ENCODE results near the gene SLC7A5. TPM values are rescaled to one million over a fixed set of nuclear protein-coding genes. Genes with fewer than 3 reads are reported as not detected.

Gene SLC7A5
- total and polyA plus RNA-seq, 2 of the 13 experiments (the other 11 are each of a cell fraction or from before 2014, with no cell fraction given): 79.6 to 155 TPM

- TF ChIP-seq HOXA3 (CRISPR knock-in tag; IDR thresholded peaks at IDR 0.05) (peak; percentile 73; the same call in 1 of the 2 replicates), ZBTB8A (CRISPR knock-in tag; IDR thresholded peaks at IDR 0.05; ENCODE audit: borderline replicate concordance, low read depth) (no peak), NCOR1 (IDR thresholded peaks at IDR 0.05; ENCODE audit: borderline replicate concordance, low read length) (no peak), CBFB (CRISPR knock-in tag; IDR thresholded peaks at IDR 0.05) (no peak), TFE3 (CRISPR knock-in tag; IDR thresholded peaks at IDR 0.05) (no peak; the same call in 1 of the 2 replicates), ZBTB7A (CRISPR knock-in tag; IDR thresholded peaks at IDR 0.05) (peak; percentile 93), ZNF225 (CRISPR knock-in tag; IDR thresholded peaks at IDR 0.05) (no peak), ZNF251 (CRISPR knock-in tag; IDR thresholded peaks at IDR 0.05) (no peak), ZNF839 (CRISPR knock-in tag; IDR thresholded peaks at IDR 0.05; ENCODE audit: borderline replicate concordance) (no peak), THRA (CRISPR knock-in tag; IDR thresholded peaks at IDR 0.05; ENCODE audit: borderline replicate concordance) (peak; percentile 72; the same call in 1 of the 2 replicates), RERE (CRISPR knock-in tag; IDR thresholded peaks at IDR 0.05; ENCODE audit: low read depth) (no peak), MTF1 (CRISPR knock-in tag; IDR thresholded peaks at IDR 0.05) (no peak), ZNF761 (CRISPR knock-in tag; conservative IDR thresholded peaks at IDR 0.05) (no peak), CC2D1A (CRISPR knock-in tag; IDR thresholded peaks at IDR 0.05) (no peak), POGK (CRISPR knock-in tag; conservative IDR thresholded peaks at IDR 0.05) (no peak), ZNF451 (CRISPR knock-in tag; IDR thresholded peaks at IDR 0.05) (no peak), ZEB1 (IDR thresholded peaks at IDR 0.05; ENCODE audit: insufficient replicate concordance, low read depth) (no peak), ZFP1 (CRISPR knock-in tag; IDR thresholded peaks at IDR 0.05) (no peak), KDM1A (CRISPR knock-in tag; IDR thresholded peaks at IDR 0.05) (no peak), TOPORS (CRISPR knock-in tag; IDR thresholded peaks at IDR 0.05) (no peak), ZNF24 (IDR thresholded peaks at IDR 0.05) (no peak), ARNT (IDR thresholded peaks at IDR 0.05) (no peak)
Observed at GRCh38 chr16:87842209-87842869, 27.0 kb downstream of the SLC7A5 start (continued).
